KMS-11 (cell line): ENCODE data around the gene EIPR1.

Source experiments
- H2AFZ ChIP-seq: fragments of 200-600 bp; sonication (generic); 2 replicates; pipeline ENCODE4 v1.6.1; 2016; ENCODE audit warnings: antibody characterized with exemption, mixed run types, low read depth
- H3K27ac ChIP-seq: fragments of 200-600 bp; sonication (generic); 2 replicates; pipeline ENCODE4 v1.6.1; 2016; ENCODE audit warnings: mild to moderate bottlenecking, mixed run types
- H3K27me3 ChIP-seq: fragments of 200-600 bp; sonication (generic); 2 replicates; pipeline ENCODE4 v1.6.1; 2017; ENCODE audit warnings: mild to moderate bottlenecking, low read depth, mixed run types, moderate library complexity; ENCODE audit not compliant: insufficient read depth
- H3K36me3 ChIP-seq: fragments of 200-600 bp; sonication (generic); 2 replicates; pipeline ENCODE4 v1.6.1; 2017; ENCODE audit warnings: mild to moderate bottlenecking, mixed run types; ENCODE audit not compliant: insufficient read depth
- H3K4me1 ChIP-seq: fragments of 200-600 bp; sonication (generic); 2 replicates; pipeline ENCODE4 v1.6.1; 2016; ENCODE audit warnings: mild to moderate bottlenecking, low read depth, mixed run types; ENCODE audit not compliant: poor library complexity, severe bottlenecking
- H3K4me2 ChIP-seq: fragments of 200-600 bp; sonication (generic); 2 replicates; pipeline ENCODE4 v1.7.0; 2016; ENCODE audit warnings: mild to moderate bottlenecking, mixed run types
- H3K4me3 ChIP-seq: fragments of 200-600 bp; sonication (generic); IDR thresholded peaks from 2 replicates; pipeline ENCODE4 v1.6.1; 2017; ENCODE audit warnings: low read depth, low read length, mixed read lengths; ENCODE audit not compliant: insufficient read depth
- H3K79me2 ChIP-seq: fragments of 200-600 bp; sonication (generic); 2 replicates; pipeline ENCODE4 v1.6.1; 2016; ENCODE audit warnings: low read depth, mixed run types; ENCODE audit not compliant: insufficient read depth
- H3K9ac ChIP-seq: fragments of 200-600 bp; sonication (generic); 2 replicates; pipeline ENCODE4 v1.6.1; 2016; ENCODE audit warnings: mild to moderate bottlenecking, mixed run types
- H4K20me1 ChIP-seq: fragments of 200-600 bp; sonication (generic); 2 replicates; pipeline ENCODE4 v1.6.1; 2016; ENCODE audit warnings: mild to moderate bottlenecking, mixed run types; ENCODE audit not compliant: insufficient read depth
- TF ChIP-seq, protein P1 (sequence below): fragments of 200-600 bp; sonication (generic); conservative IDR thresholded peaks from 2 replicates; pipeline ENCODE4 v1.6.1; 2017; ENCODE audit warnings: low read depth, mild to moderate bottlenecking, antibody characterized with exemption, low read length, moderate library complexity, mixed read lengths

Gene EIPR1

DNA sequence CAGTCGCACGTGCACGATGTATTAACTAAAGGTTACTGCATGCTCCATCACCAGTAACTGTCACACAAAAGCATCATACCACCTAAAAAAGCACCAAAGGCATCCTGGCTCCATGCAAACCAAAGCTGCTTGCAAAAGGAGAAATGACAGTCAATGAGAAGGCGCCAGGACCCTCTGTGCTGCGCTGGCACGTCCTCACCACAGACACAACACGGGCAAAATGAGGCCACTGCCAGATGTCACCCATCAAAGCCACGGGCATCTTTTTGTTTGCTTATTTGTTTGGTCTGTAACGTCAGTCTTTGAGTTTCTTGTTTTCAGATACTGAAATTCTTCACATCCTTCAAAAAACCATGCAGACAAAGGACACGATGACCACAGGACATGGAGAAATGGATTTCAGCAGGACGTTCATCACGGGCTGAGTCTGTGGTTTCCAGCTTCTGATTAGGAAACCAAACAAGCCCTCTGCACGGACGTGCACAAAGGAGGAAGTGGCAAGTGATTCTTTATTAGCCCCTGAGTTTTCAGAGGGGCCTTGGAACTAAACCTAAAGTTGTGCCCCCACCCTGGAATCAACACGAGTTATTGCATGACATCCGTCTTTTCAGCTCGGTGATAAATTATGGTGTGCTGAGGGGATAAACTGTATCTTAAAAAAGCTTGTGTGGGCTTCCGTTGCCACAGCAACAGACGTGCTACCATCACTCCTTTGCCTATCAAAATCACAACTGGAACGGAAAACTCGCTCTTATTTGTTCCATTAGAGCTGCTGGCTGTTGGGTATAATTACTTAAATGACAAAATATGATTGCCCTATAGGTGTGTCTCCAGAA is 181.8 kb downstream of the EIPR1 start:
- Histone ChIP-seq H3K4me1 (no peaks in the 10 kb centered on the region), H2AFZ (no peak overlapping the region), H3K27me3 (no peaks in the 10 kb centered on the region), H3K36me3 (no peaks in the 10 kb centered on the region), H3K9ac (no peak overlapping the region), H3K27ac (no peak overlapping the region), H3K4me3 (no peak overlapping the region), H3K79me2 (no peaks in the 10 kb centered on the region), H3K4me2 (no peak overlapping the region), H4K20me1 (no peaks in the 10 kb centered on the region)
- TF ChIP-seq, protein P1, sequence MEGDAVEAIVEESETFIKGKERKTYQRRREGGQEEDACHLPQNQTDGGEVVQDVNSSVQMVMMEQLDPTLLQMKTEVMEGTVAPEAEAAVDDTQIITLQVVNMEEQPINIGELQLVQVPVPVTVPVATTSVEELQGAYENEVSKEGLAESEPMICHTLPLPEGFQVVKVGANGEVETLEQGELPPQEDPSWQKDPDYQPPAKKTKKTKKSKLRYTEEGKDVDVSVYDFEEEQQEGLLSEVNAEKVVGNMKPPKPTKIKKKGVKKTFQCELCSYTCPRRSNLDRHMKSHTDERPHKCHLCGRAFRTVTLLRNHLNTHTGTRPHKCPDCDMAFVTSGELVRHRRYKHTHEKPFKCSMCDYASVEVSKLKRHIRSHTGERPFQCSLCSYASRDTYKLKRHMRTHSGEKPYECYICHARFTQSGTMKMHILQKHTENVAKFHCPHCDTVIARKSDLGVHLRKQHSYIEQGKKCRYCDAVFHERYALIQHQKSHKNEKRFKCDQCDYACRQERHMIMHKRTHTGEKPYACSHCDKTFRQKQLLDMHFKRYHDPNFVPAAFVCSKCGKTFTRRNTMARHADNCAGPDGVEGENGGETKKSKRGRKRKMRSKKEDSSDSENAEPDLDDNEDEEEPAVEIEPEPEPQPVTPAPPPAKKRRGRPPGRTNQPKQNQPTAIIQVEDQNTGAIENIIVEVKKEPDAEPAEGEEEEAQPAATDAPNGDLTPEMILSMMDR = no peak

DNA sequence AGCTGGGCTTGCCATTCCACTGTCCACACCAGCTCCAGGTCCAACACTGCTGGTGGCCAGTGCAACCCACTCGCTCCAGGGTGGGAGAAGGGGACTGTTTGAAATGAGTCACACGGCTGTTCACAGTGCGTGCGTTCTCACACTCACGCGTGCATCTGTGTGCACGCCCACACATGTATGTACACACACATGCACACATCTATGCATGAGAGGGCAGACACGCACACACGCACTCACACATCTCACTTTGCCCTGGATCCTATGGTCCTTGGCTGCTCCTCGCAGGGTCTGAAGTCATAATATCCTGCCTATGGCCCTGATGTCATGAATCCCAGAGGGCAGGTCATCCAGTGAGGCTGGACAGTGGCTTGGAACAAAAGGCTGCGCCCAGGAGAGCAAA is 182.8 kb downstream of the EIPR1 start:
- no peaks in the 10 kb centered on the region for H3K79me2 ChIP-seq
- H3K4me3 ChIP-seq = no peak overlapping the region
- no peaks in the 10 kb centered on the region for H3K27me3 ChIP-seq
- H3K27ac ChIP-seq = no peak overlapping the region
- H2AFZ ChIP-seq = no peak overlapping the region
- H3K36me3 ChIP-seq = no peaks in the 10 kb centered on the region
- no peaks in the 10 kb centered on the region for H4K20me1 ChIP-seq
- no peak overlapping the region for H3K9ac ChIP-seq
- H3K4me1 ChIP-seq = no peaks in the 10 kb centered on the region
- TF ChIP-seq, protein P1 = no peak
- no peak overlapping the region for H3K4me2 ChIP-seq

DNA sequence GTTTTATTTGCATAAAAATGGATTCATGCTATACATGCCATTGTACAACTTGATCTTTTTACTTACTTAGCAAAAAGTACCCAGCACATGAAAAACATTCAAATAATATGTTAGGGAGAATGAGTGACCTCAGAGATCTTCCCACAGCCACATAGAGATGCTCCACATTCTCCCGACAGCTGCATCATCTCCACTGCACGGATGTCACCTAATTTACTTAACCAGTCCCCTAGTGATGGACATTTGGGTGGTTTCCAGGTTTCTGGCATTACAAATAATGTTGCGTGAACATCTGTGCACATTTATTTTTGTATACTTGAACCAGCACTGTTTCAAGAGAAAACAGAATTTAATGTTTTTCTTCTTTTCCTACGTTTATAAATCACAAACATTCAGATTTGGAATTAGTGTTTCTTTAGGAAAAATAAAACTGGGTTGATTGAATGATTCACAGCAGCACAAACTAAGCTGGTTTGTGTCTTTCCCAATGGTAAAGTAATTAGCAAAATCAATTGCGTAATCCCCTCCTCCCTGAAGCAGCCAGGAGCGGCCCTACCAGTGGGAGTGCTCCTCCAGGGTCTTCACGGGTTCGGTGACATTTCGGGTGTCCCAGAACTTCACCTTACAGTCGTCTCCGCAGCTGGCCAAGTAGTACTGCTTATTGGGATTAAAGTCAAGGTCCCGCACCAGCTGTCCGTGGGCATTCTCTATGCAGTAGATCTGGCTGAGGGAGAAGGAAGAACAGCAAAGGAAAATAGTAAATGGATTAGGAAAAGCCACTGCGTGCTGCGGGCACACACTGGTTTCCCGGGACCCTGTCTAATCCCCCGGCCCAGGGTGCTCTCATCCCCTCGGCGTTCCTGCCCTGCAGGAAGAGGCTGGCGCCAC is 183.9 kb downstream of the EIPR1 start:
- H3K4me2 ChIP-seq = no peak overlapping the region
- H3K27me3 ChIP-seq = no peaks in the 10 kb centered on the region
- TF ChIP-seq, protein P1 = no peak
- no peaks in the 10 kb centered on the region for H3K4me1 ChIP-seq
- no peak overlapping the region for H2AFZ ChIP-seq
- H3K4me3 ChIP-seq = no peak overlapping the region
- H3K9ac ChIP-seq = no peak overlapping the region
- H3K36me3 ChIP-seq = no peaks in the 10 kb centered on the region
- H4K20me1 ChIP-seq = no peaks in the 10 kb centered on the region
- no peaks in the 10 kb centered on the region for H3K79me2 ChIP-seq
- H3K27ac ChIP-seq = no peak overlapping the region

DNA sequence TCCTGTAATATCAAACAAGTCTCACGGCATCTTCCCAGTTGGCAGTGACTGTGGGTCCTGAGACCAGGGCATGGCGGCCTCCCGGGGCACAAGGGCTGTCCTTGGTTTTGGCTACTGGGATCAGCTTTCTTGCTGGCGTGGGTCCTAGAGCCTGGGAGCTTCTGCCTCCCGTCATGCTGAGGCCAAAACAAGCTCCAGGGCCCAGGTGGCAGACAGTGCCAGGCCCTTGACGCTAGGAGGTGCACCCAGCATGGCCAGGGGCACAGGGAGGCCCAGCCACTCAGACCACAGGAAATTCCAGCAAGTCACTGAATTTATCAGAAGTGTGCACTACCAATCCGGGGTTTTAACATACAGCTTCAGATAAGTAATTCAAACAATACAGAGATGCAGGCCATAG is 184.7 kb downstream of the EIPR1 start:
- Histone ChIP-seq H3K27ac (no peak overlapping the region), H3K36me3 (no peaks in the 10 kb centered on the region), H4K20me1 (no peaks in the 10 kb centered on the region), H3K4me1 (no peaks in the 10 kb centered on the region), H3K4me3 (no peak overlapping the region), H3K4me2 (no peak overlapping the region), H3K79me2 (no peaks in the 10 kb centered on the region), H3K9ac (no peak overlapping the region), H3K27me3 (no peaks in the 10 kb centered on the region), H2AFZ (no peak overlapping the region)
- TF ChIP-seq, protein P1 = no peak
